ENCODE measurements around the gene MAPK8IP3.

Gene MAPK8IP3

GRCh38 chr16:1723450-1724147 is 17.6 kb downstream of the MAPK8IP3 start:
- Histone ChIP-seq H3K79me2 (ENCODE audit: insufficient read depth, low read length) (peaks cover 4% of the 10 kb centered on the region; the same call in 1 of the 2 replicates), H3K27me3 (ENCODE audit: insufficient read depth, low read length, poor library complexity, severe bottlenecking) (no peaks in the 10 kb centered on the region), H3K9ac (ENCODE audit: low read depth, low read length, poor library complexity, severe bottlenecking) (no peak overlapping the region), H3K36me3 (ENCODE audit: insufficient read depth, low read length) (peaks cover 4% of the 10 kb centered on the region; the same call in 1 of the 2 replicates), H4K20me1 (ENCODE audit: insufficient read depth, low read length, poor library complexity, severe bottlenecking) (no peaks in the 10 kb centered on the region), H2AFZ (ENCODE audit: low read length) (no peak overlapping the region), H3F3A (ENCODE audit: low read depth) (no peaks in the 10 kb centered on the region), H3K9me3 (ENCODE audit: insufficient read depth, low read depth, low read length) (no peaks in the 10 kb centered on the region), H3K9me2 (replicated peaks; ENCODE audit: low read depth, low read length) (no peaks in the 10 kb centered on the region), H3K4me2 (ENCODE audit: low read depth, low read length, poor library complexity, severe bottlenecking) (no peak overlapping the region), H3K4me3 (ENCODE audit: low read length, poor library complexity, severe bottlenecking) (no peak overlapping the region), H3K4me1 (ENCODE audit: insufficient read depth, low read length, poor library complexity, severe bottlenecking) (peaks cover 4% of the 10 kb centered on the region)
- TF ChIP-seq EZH2phosphoT487 (IDR thresholded peaks at IDR 0.05; ENCODE audit: borderline replicate concordance) (no peak), CTCF (conservative IDR thresholded peaks at IDR 0.05; ENCODE audit: low read length) (peak; percentile 63)

- H3K4me1 ChIP-seq (ENCODE audit: insufficient read depth, low read length, poor library complexity, severe bottlenecking), result peaks cover 4% of the 10 kb centered on the region
- no peaks in the 10 kb centered on the region for H3K27me3 ChIP-seq (ENCODE audit: insufficient read depth, low read length, poor library complexity, severe bottlenecking)
- no peaks in the 10 kb centered on the region for H4K20me1 ChIP-seq (ENCODE audit: insufficient read depth, low read length, poor library complexity, severe bottlenecking)
- H3K9me3 ChIP-seq (ENCODE audit: insufficient read depth, low read depth, low read length), result no peaks in the 10 kb centered on the region
- no peak overlapping the region for H3K4me3 ChIP-seq (ENCODE audit: low read length, poor library complexity, severe bottlenecking)
- peaks cover 4% of the 10 kb centered on the region; the same call in 1 of the 2 replicates for H3K79me2 ChIP-seq (ENCODE audit: insufficient read depth, low read length)
- no peak overlapping the region for H2AFZ ChIP-seq (ENCODE audit: low read length)
- no peak for TF ChIP-seq EZH2phosphoT487 (IDR thresholded peaks at IDR 0.05; ENCODE audit: borderline replicate concordance)
- TF ChIP-seq CTCF (conservative IDR thresholded peaks at IDR 0.05; ENCODE audit: low read length), result no peak
- H3K4me2 ChIP-seq (ENCODE audit: low read depth, low read length, poor library complexity, severe bottlenecking), result no peak overlapping the region
- H3K36me3 ChIP-seq (ENCODE audit: insufficient read depth, low read length), result peaks cover 4% of the 10 kb centered on the region; the same call in 1 of the 2 replicates
- no peaks in the 10 kb centered on the region for H3K9me2 ChIP-seq (replicated peaks; ENCODE audit: low read depth, low read length)
- no peaks in the 10 kb centered on the region for H3F3A ChIP-seq (ENCODE audit: low read depth)
- H3K9ac ChIP-seq (ENCODE audit: low read depth, low read length, poor library complexity, severe bottlenecking), result no peak overlapping the region
Observed at GRCh38 chr16:1724491-1724890, 18.5 kb downstream of the MAPK8IP3 start.

GRCh38 chr16:1726661-1727502 is 20.9 kb downstream of the MAPK8IP3 start:
- H3K79me2 ChIP-seq (ENCODE audit: insufficient read depth, low read length), result peaks cover 4% of the 10 kb centered on the region; the same call in 1 of the 2 replicates

More at GRCh38 chr16:1726661-1727502, 20.9 kb downstream of the MAPK8IP3 start:
- no peak overlapping the region for H2AFZ ChIP-seq (ENCODE audit: low read length)
- H3K9ac ChIP-seq (ENCODE audit: low read depth, low read length, poor library complexity, severe bottlenecking), result no peak overlapping the region
- no peaks in the 10 kb centered on the region for H4K20me1 ChIP-seq (ENCODE audit: insufficient read depth, low read length, poor library complexity, severe bottlenecking)
- no peaks in the 10 kb centered on the region for H3F3A ChIP-seq (ENCODE audit: low read depth)
- H3K4me3 ChIP-seq (ENCODE audit: low read length, poor library complexity, severe bottlenecking), result no peak overlapping the region
- no peak for TF ChIP-seq EZH2phosphoT487 (IDR thresholded peaks at IDR 0.05; ENCODE audit: borderline replicate concordance)
- no peak for TF ChIP-seq CTCF (conservative IDR thresholded peaks at IDR 0.05; ENCODE audit: low read length)
- no peaks in the 10 kb centered on the region for H3K9me3 ChIP-seq (ENCODE audit: insufficient read depth, low read depth, low read length)
- no peaks in the 10 kb centered on the region for H3K9me2 ChIP-seq (replicated peaks; ENCODE audit: low read depth, low read length)
- H3K4me1 ChIP-seq (ENCODE audit: insufficient read depth, low read length, poor library complexity, severe bottlenecking), result peaks cover 4% of the 10 kb centered on the region
- H3K4me2 ChIP-seq (ENCODE audit: low read depth, low read length, poor library complexity, severe bottlenecking), result no peak overlapping the region
- H3K27me3 ChIP-seq (ENCODE audit: insufficient read depth, low read length, poor library complexity, severe bottlenecking), result no peaks in the 10 kb centered on the region
- H3K36me3 ChIP-seq (ENCODE audit: insufficient read depth, low read length), result peaks cover 4% of the 10 kb centered on the region; the same call in 1 of the 2 replicates

All from Loucy (cell line).